HG03066 (cell line): ENCODE results near the gene MCUR1.
"Not testable (repeated sequence)": the region's sequence is repeated elsewhere in the genome, so short reads cannot be mapped to it uniquely, and the experiment has no call there.

Experiments
- ATAC-seq: cut with Tn5 transposase; IDR thresholded peaks from one replicate; pipeline ENCODE4 v1.9.1; 2021; ENCODE audit warnings: low read depth; ENCODE audit not compliant: unreplicated experiment

The MCUR1 gene

DNA sequence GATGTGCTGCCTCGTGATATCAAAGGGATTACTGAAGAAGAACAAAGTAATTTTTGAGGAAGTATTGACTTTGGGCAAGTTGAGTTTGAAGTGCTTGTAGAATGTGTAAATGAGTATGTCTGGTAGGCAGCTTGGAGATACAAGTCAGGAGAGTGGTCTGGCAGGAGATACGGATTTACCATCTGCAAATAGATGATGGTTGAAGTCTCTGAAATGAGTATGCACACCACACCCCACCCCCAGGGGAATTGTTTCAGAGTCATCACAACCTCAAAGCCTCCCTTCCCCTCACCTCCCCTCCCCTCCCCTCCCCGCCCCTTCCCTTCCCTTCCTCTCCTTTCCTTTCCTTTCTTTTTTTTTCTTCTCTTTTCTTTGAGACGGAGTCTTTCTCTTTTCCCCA is 16.4 kb upstream of the MCUR1 start:
- ATAC-seq = no peak

GRCh38 chr6:13829419-13829818 is 15.1 kb upstream of the MCUR1 start:
- not testable (repeated sequence) for ATAC-seq

GRCh38 chr6:13828656-13829301 is 14.4 kb upstream of the MCUR1 start:
- ATAC-seq = not testable (repeated sequence)

DNA sequence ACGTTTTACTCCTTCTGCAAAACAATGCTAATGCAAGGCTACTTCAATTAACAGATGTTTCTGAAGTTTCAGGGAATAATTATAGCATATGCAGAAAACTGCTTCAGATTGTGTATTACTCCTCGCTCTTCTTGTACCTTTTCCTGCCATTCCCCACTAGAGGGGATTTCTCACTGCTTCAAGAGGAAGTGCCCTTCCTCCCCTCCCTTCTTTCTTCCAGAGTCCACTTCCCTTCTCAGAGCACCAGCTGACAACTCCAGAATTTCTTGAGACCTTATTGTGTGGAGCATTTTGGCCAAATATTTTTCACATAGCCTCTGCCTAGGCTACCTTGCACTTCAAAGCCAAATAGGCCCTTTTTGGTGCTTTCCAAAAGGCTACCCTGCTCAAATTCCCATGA is 12.7 kb upstream of the MCUR1 start:
- no peak for ATAC-seq

DNA sequence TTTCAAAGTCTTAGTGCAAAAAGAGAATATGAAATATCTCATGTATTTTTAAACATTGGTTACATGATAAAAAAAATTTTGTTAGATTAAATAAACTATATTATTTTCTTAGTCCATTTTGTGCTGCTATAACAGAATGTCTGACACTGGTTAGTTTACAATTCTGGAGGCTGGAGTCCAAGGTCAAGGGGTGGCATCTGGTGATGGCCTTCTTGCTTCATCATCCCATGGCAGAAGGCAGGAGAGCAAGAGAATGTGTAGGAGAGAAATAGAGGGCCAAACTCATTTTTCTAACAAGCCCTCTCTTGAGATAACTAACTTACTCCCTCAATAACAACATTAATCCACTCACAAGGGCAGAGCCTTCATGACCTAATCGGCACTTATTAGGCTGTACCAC is 11.5 kb upstream of the MCUR1 start:
- no peak for ATAC-seq

DNA sequence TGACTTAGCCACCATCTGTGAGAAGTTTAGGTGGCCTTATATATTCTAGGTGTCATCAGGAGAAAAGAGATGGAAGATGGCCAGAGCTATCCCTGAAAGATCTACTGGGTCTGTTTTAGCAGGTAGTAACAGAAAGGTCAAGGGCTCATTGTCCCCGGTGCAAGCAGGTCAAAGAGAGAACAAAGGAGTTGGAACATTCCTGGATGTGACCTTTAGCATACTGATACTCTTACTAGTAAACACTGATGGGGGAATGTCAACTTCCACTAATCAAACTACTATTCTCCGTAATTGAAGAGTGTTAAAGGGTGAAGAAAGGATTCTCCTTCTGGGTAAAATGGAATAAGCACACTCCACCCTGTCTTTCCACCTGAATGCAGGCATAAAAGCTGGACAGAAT is 4.0 kb upstream of the MCUR1 start:
- ATAC-seq = no peak

- no peak for ATAC-seq
These were observed 700 bp upstream of the MCUR1 start for GRCh38 chr6:13814938-13815575.

DNA sequence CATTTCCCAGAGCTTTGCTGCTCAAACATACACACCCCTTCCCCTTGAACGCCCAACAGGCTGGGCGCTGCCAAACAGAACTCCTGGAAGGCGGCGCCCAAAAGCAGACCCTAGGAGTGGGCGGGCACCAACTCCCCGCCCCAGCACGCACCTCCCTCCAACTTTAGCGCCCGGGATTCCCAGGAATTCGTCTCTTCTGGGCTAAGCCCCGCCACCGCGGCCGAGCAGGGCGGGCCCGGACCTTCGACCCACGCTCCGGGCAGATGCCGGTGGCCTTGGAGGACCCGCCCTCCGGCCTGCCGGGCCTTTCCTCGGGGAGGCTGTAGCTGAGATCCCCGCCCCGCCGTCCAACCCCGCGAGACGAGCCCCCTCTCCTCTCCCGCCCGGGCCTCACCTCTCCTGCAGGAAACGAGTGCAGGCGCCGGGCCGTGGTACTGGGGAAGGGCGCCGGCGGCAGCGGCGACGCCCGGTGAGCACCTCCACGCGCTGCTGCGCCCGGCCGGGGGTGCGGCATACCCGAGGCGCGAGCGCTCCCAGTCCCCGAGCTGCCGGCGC is 659 bp downstream of the MCUR1 start:
- peak; percentile 28 for ATAC-seq

GRCh38 chr6:13813026-13813425 is 1.3 kb downstream of the MCUR1 start:
- ATAC-seq = no peak

GRCh38 chr6:13812359-13812642 is 2.1 kb downstream of the MCUR1 start:
- no peak for ATAC-seq

- no peak for ATAC-seq
These were observed 2.6 kb downstream of the MCUR1 start for GRCh38 chr6:13811627-13812358.

- no peak for ATAC-seq
These were observed 3.5 kb downstream of the MCUR1 start for GRCh38 chr6:13810688-13811446.

DNA sequence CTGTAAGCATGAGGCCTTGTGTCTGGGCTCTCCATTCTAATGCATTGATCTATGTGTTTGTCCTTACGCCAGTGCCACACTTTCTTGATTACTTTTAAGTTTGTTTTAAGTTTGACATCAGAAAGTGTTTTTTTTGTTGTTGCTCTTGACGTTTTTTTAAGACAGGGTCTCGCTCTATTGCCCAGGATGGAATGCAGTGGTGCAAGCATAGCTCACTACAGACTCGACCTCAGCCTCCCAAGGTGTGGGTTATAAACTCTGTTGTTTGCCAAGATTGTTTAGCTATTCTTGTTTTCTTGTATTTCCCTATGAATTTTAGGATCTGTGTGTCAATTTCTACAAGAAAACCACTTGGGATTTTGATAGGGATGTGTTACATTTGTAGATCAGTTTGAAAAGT is 5.6 kb downstream of the MCUR1 start:
- ATAC-seq = no peak

- no peak for ATAC-seq
These were observed 6.7 kb downstream of the MCUR1 start for GRCh38 chr6:13807696-13808095.

GRCh38 chr6:13803581-13803980 is 10.8 kb downstream of the MCUR1 start:
- no peak for ATAC-seq

GRCh38 chr6:13800615-13801014 is 13.7 kb downstream of the MCUR1 start:
- no peak for ATAC-seq

DNA sequence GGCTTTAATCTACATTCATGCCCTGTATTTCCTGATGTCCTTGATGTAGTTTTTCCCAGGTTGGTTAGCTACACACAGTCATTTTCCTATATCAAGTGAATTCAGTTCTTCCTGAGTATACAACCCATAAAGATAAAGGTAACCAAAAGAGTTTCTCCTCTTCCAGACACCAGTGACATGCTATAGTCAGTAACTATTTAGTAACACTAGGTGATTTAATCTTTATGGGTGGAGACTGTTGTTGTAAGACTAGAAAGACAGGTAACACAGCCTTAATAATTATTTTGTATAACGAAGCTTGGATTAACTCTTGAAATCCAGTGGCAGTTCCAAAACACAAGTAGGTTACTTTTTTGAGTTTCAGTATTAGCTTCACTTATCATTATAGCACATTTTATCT is 17.6 kb downstream of the MCUR1 start:
- no peak for ATAC-seq

DNA sequence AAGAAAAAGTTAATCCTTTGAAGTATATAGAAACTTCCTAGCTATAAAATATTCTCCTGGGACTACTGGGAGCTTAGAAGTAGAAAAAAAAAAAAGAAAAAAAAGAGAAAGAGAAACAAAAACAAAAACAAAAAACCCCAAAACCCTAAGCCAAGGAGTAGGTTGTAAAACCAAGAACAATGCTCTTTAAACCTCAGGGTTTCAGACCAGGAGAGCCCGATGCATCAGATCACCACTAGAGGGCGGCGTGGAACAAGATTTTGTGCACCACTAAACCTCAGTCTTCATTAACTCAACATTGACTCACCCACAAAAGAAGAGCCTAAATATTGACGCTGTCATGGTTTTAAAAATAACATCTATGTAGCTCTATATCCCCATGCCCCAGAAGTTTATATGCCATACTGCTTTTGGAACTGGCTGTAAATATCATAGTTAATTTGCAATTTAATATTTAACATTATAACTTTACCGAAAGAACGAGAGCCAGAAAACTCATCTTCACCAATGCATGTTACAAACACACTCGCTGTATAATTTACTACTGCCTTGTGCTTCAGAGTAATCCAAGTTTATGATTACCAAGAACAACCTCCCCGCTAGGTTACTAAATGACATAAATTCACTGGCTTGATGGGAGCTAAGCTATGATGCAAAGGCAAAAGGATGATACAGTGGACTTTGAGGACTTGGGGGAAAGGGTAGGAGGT is 19.2 kb downstream of the MCUR1 start:
- peak; percentile 98 for ATAC-seq

GRCh38 chr6:13794184-13794583 is 20.2 kb downstream of the MCUR1 start:
- ATAC-seq = no peak

GRCh38 chr6:13789746-13790145 is 24.6 kb downstream of the MCUR1 start:
- no peak for ATAC-seq
